ENCODE results near the gene CLDN19.
A peak's percentile ranks its signal among the peaks of the same experiment; 100 is the strongest.
"Not testable (repeated sequence)": the region's sequence is repeated elsewhere in the genome, so short reads cannot be mapped to it uniquely, and the experiment has no call there.

CLDN19 gene

GRCh38 chr1:42758641-42759040, 18.6 kb upstream of the CLDN19 start:
- no peak for DNase-seq

GRCh38 chr1:42757892-42758275, 17.8 kb upstream of the CLDN19 start:
- no peak for DNase-seq

GRCh38 chr1:42756956-42757891, 17.2 kb upstream of the CLDN19 start:
- no peak for DNase-seq

GRCh38 chr1:42753070-42753469, 13.0 kb upstream of the CLDN19 start:
- no peak for DNase-seq

- no peak for DNase-seq
Observed at GRCh38 chr1:42752284-42752683, 12.2 kb upstream of the CLDN19 start.

GRCh38 chr1:42751511-42752070, 11.6 kb upstream of the CLDN19 start:
- DNase-seq, result not testable (repeated sequence)

- DNase-seq, result no peak
Observed at GRCh38 chr1:42750041-42750440, 10.0 kb upstream of the CLDN19 start.

GRCh38 chr1:42748461-42749410, 8.7 kb upstream of the CLDN19 start:
- DNase-seq, result no peak

- no peak for DNase-seq
Observed at GRCh38 chr1:42748021-42748420, 8.0 kb upstream of the CLDN19 start.

GRCh38 chr1:42747125-42747524, 7.1 kb upstream of the CLDN19 start:
- no peak for DNase-seq

- DNase-seq, result no peak
Observed at GRCh38 chr1:42746436-42747105, 6.5 kb upstream of the CLDN19 start.

- DNase-seq, result peak in 1 of 2 experiments; percentile 15
Observed at GRCh38 chr1:42745851-42746250, 5.8 kb upstream of the CLDN19 start.

- no peak for DNase-seq
Observed at GRCh38 chr1:42744148-42744413, 4.0 kb upstream of the CLDN19 start.

- DNase-seq, result no peak
Observed at GRCh38 chr1:42743317-42744147, 3.5 kb upstream of the CLDN19 start.

- DNase-seq, result no peak
Observed at GRCh38 chr1:42742617-42743316, 2.7 kb upstream of the CLDN19 start.

GRCh38 chr1:42742141-42742540, 2.1 kb upstream of the CLDN19 start:
- no peak for DNase-seq

GRCh38 chr1:42741706-42742105, 1.7 kb upstream of the CLDN19 start:
- DNase-seq, result no peak

- no peak for DNase-seq
Observed at GRCh38 chr1:42740851-42741580, 980 bp upstream of the CLDN19 start.

- no peak for DNase-seq
Observed at GRCh38 chr1:42738678-42739226, 1.3 kb downstream of the CLDN19 start.

GRCh38 chr1:42737986-42738677, 1.9 kb downstream of the CLDN19 start:
- DNase-seq, result no peak
